Endometrial microvascular endothelial cells (primary cell): Measurements from ENCODE around the gene LRMDA. TPM values are rescaled to one million over a fixed set of nuclear protein-coding genes. Genes with fewer than 3 reads are reported as not detected.

ENCODE experiments used
- in situ Hi-C: cut with HindIII; loops from 2 replicates; pipeline ENCODE4 v1.10.0; 2017; ENCODE audit warnings: low sequenced_read_pairs, low pct_unique_long_range_greater_than_20kb; ENCODE audit errors: inconsistent ontology term
- total RNA-seq: library from RNA; depleted of rRNA; stranded (reverse); fragments of >200 nt; gene quantifications from one replicate; pipeline ENCODE4 v1.2.3, GENCODE V29; 2015; ENCODE audit errors: inconsistent ontology term

LRMDA gene
- total RNA-seq, 1 donor from 2014 or later: 1.2 TPM

DNA sequence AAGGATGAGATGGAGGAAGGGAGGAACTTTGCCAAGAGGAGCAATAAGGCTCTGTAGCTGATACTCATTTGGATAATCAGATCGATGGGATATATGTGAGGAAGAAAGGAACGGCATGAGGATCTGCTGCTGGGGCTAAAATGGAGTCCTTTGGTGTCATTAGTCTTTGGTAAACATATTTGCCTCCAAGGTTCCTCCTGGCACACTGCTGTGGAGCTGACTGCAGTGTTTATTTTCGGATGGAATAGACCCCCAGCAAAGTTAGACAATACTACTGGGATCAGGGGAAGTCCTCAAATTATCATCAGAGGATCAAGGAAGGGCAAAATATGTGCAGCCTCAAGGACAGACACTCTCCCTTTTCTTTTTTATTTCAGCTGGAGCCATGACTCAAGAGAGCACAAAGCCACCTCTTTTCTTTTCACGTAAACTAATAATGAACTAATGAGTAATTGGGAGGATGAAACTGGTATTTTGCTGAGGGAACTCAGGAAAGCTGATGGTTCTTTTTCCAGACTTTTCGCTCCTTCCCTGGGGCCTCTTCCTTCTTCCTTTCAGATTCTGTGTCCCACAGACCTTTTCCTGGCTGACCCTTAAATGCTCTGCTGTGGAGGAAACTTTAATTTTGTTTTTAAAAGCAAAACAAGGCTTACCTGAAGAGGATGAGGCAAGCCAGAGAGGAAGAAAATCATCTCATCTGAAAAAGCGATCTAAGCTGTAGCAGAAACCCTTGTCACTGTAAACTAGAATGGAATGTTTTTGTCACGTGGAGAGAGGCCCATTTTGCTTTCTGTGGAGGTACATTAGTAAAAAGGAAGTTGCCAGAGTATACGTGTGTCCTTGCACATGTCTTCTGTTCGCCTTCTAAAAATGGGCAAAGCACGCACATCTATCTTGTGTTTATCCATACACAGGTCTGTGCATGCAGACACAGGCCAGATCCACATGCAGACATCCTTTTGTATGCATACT lies 33.3 kb downstream of the LRMDA start:
- in situ Hi-C loops: no loop called here

- in situ Hi-C loops: no loop called here
Observed at GRCh38 chr10:75465450-75465827, 34.0 kb downstream of the LRMDA start.

- in situ Hi-C loops: no loop called here
Observed at GRCh38 chr10:75466001-75466400, 34.6 kb downstream of the LRMDA start.

DNA sequence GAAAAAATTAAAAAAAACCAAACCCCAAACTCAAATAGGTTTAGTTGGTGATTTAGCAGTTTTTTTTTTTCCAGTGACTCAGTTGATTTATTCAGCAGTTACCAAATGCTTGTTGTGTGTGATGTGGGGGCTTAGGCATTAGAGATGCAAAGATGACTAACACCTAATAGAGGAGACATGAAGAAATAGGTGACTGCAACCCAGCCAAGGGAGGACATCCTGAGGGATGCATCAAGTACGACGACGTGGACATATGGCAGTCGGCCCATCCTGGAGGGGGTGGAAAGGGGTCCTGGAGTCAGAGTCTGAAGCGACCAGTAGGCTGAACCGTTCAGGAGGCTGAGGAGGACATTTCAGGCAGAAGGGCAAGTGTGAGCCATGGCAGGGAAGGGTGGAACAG lies 35.5 kb downstream of the LRMDA start:
- in situ Hi-C loops: no loop called here

DNA sequence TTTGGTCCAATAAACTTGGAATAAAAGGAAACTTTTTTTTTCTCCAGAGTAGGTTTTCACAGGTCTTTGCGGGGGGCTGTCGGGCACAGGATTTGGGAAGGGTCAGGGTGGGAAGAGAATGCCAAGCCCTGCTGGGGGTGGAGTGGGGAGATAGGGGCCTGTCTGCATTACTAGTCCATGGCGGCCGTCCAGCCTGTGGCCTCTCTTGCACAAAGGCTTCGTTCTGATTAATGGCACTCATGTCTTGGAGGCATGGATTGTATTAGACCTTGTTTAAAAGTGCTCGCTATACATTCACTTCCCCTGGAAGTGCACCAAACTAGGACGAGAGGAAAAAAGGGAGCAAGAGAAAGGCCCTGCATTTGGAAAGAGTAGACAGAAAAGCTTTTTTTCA lies 37.2 kb downstream of the LRMDA start:
- in situ Hi-C loops: no loop called here

DNA sequence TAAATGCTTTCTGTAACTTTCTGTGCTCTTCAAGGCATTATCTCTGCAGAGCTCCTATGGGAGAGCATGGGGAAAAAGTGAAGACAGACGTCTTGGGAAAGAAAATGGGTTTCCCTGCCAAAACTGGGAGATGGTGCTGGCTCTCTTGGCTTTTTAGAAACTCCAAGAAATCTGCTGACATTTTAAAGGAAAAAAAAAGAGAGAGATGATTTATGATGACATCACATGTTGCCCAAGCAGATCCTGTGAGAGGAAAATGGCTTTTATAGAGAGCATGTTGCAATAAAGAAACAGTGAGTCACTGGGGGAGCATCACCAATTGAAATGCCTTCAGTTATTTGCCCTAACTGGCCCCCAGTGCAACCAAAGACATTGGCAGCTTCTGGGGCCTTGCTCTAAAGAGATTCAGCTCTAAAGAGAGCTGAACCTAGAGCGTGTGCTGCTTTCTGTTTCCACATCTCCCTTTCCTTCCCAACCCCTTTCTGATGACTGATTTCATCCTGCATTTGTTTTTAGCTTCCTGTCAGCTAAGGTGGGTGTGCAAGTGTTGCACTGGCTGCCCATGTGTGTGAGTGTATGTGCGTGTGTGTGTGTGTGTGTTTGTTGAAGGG lies 37.7 kb downstream of the LRMDA start:
- in situ Hi-C loops: no loop called here

DNA sequence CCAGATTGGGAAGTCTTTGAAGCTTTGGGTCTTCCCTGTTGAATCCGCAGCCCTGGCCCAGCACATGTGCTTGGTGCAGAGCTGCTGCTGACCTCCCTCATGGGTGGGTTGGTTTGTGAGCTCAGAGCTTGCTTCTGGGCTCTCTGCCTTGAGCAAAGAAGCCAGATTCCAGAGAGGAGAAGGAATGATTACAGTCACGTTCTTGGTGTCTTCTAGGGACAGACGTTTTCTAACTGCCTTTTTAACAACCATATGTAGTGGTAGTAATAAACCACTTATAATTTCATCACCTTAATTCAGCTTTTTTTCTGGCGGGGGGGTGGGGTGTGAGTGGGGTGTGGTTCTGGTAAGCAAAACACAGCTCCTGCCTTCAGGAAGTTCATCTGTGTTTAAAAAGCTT lies 39.5 kb downstream of the LRMDA start:
- in situ Hi-C loops: no loop called here

DNA sequence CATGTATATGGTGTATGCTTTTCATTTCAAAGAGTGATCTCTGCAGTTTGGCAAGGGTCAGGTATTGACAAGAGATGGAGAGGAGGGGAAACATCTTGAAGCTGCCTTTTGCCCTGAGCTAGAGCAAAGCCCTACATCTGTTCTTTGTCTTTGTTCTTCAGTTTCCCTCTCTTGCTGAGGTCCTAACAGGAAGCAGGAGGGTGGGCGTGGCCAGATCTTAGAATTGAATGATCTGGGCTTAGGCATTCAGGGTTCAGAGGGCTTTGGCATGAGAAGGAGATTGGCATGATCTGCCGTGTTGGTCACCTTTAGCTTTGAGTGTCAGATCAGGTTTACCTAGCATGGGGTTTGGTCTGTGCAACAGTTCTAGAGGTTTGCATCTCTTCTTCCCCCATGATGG lies 41.3 kb downstream of the LRMDA start:
- in situ Hi-C loops: no loop called here

DNA sequence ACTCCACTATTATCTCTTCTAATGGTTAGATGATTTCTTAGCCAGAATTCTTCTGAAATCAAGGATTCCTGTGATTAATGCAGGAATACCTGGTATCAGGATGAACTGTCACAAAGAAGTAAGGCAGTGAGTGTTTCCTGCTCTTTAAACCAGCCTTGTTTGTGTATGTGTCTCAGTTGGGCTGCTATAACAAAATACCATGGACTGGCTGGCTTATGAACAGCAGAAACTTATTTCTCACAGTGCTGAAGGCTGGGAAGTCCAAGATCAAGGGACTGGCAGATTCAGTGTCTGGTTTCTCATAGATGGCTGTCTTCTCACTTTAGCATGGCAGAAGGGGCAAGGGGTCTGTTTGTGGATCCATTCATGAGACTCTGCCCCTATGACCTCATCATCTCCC lies 42.7 kb downstream of the LRMDA start:
- in situ Hi-C loops: no loop called here

- in situ Hi-C loops: no loop called here
Observed at GRCh38 chr10:75475460-75476182, 44.2 kb downstream of the LRMDA start.

DNA sequence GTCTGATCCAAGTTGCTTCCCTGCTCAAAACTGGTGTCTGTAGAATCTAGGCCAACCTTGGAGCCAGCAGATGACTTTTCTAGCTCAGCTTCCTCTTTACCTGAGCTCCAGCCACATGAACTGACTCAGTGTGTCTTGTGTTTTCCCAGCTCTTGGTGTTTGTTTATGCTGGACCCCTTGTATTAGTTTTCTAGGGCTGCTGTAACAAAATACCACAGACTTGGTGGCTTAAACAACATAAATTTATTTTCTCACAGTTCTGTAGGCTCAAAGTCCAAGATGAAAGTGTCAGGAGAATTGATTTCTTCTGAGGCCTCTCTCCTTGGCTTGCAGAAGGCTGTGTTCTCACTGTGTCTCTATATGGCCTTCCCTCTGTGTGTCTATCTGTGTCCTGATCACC lies 45.1 kb downstream of the LRMDA start:
- in situ Hi-C loops: no loop called here

GRCh38 chr10:75476985-75477384 lies 45.6 kb downstream of the LRMDA start:
- in situ Hi-C loops: no loop called here

- in situ Hi-C loops: no loop called here
Observed at GRCh38 chr10:75477680-75478079, 46.3 kb downstream of the LRMDA start.

- in situ Hi-C loops: no loop called here
Observed at GRCh38 chr10:75480374-75480773, 49.0 kb downstream of the LRMDA start.

GRCh38 chr10:75483188-75483587 lies 51.8 kb downstream of the LRMDA start:
- in situ Hi-C loops: no loop called here

DNA sequence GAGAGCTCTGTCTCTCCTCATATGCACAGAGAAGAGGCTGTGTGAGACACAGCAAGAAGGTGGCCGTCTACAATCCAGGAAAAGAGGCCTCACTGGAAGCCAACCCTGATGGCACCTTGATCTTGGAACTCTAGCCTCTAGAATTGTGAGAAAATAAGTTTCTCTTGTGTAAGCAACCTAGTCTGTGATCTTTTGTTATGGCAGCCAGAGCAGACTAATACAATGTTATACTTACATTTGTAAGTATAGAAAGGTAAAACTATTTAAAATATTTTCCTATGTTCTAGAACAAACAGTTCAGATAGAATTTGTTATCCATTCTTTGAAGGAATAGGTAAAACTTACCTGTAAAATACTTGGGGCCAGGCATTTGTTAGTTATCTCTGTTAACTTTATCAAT lies 53.3 kb downstream of the LRMDA start:
- in situ Hi-C loops: no loop called here

DNA sequence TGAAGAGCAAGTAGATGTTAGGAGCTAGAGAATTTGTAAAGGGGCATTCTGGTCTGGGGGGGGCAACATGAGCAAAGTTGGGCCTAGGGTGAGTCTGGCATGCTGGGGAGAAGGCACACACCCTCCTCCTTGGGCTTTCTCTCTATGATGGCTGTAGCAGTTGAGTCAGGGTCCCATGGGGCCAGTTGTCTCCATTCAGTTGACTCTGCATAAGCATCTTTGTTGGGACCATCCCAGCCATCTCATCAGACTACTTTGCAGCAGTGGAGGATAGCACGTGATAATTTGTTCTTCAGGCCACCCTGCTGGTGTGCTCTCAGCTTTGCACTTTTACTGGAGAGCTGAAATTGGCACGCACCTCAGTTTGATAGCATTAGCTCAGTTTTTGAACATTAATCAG lies 55.2 kb downstream of the LRMDA start:
- in situ Hi-C loops: no loop called here

DNA sequence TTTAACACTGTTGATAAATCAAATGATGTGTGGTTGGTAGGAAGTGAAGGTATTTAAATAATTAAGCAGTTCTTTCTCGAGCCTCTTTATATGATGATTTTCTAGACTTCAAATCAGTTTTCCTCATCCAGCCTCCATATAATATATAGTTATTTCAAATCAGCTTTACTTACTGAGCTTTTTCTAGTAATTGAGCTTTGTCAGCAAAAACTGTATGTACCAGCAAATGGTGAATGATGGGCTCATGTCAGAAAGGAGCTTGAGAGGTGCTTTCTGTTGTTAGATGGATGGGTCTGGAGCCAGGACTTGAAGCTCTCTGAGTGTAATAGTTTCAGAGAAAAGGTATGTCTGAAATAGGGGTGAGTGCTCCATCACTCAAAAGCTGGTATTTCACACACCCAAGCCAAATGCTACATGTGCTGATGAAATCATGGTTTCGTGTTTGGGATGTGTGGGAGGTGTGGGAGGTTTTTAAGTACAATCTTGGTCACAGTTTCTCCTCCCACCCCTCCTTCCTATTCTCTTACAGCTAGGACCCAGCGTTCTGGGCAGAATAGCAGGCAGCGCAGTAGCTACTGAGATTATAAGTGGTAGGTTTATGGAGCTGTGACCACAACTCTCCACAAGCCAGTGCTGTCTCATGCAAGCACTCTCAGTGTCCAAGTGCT lies 55.8 kb downstream of the LRMDA start:
- in situ Hi-C loops: no loop called here

- in situ Hi-C loops: no loop called here
Observed at GRCh38 chr10:75487755-75488125, 56.3 kb downstream of the LRMDA start.
